Measurements from ENCODE around the gene CD300LF.

Gene CD300LF

DNA sequence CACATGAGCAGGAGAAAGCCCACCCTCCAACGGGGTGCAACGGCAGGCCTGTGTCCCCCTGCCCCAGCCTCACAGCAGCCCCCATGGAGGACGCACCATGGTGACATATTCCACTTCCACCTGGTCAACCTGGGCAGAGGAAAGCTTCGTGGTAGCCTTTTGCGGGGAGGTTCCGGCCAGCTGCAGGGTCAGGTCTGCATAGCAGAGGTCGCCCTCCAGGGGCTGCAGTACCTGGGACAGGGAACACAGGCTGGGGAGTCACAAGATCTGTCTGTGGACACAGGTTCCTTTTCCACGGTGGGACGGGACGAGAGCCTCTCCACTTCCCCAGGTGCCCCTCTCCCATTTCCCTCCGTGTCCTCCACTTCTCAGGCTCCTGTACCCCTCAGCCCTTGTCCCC, 17.1 kb downstream of the CD300LF start:
- H3K27me3 ChIP-seq (ENCODE audit: insufficient read depth, low read length), result no peaks in the 10 kb centered on the region
- no peak overlapping the region for H2BK120ac ChIP-seq (ENCODE audit: insufficient read depth, low read length, poor library complexity)
- H2AFZ ChIP-seq (ENCODE audit: insufficient read depth, low read length, poor library complexity), result no peak overlapping the region
- H3K36me3 ChIP-seq (ENCODE audit: control insufficient read depth in 1 of 2, insufficient read depth in 2 of 2, low read length in 2 of 2), result no peaks in the 10 kb centered on the region
- H2BK12ac ChIP-seq (ENCODE audit: low read length), result no peak overlapping the region
- WGBS (ENCODE audit: extremely low coverage, insufficient coverage, insufficient read length), result no CpG with 5 or more reads among the region's 11 CpGs
- no peak overlapping the region for H3K23ac ChIP-seq (ENCODE audit: low read length)
- no peak for DNase-seq
- H3K4me3 ChIP-seq (ENCODE audit: low read depth, low read length), result no peak overlapping the region
- H4K12ac ChIP-seq (ENCODE audit: low read depth, low read length), result no peak overlapping the region
- no peak overlapping the region for H3K27ac ChIP-seq (ENCODE audit: low read depth, low read length)
- no peak overlapping the region for H3K9ac ChIP-seq (ENCODE audit: low read length)
- H3K79me1 ChIP-seq (ENCODE audit: low read length), result no peaks in the 10 kb centered on the region
- no peak overlapping the region for H3K14ac ChIP-seq (ENCODE audit: low read length)
- peaks cover 2% of the 10 kb centered on the region for H3K9me3 ChIP-seq (ENCODE audit: insufficient read depth, low read depth, low read length)
- no peaks in the 10 kb centered on the region for H3K4me1 ChIP-seq (ENCODE audit: control insufficient read depth in 1 of 2, insufficient read depth in 2 of 2, low read length in 2 of 2)
- no peak overlapping the region for H4K8ac ChIP-seq (ENCODE audit: low read depth, low read length)
- H4K91ac ChIP-seq (ENCODE audit: low read depth, low read length), result no peak overlapping the region
- no peak overlapping the region for H3K4me2 ChIP-seq (ENCODE audit: low read length)
- no peaks in the 10 kb centered on the region for H3K79me2 ChIP-seq (ENCODE audit: control insufficient read depth, insufficient read depth, low read length, poor library complexity)
- no peak overlapping the region for H3K4ac ChIP-seq (ENCODE audit: low read depth, low read length)
- no peak overlapping the region for H3K18ac ChIP-seq (ENCODE audit: low read length)
- no peak overlapping the region for H2BK5ac ChIP-seq (ENCODE audit: low read depth, low read length, poor library complexity)
- H2AK5ac ChIP-seq (ENCODE audit: low read length), result no peak overlapping the region

DNA sequence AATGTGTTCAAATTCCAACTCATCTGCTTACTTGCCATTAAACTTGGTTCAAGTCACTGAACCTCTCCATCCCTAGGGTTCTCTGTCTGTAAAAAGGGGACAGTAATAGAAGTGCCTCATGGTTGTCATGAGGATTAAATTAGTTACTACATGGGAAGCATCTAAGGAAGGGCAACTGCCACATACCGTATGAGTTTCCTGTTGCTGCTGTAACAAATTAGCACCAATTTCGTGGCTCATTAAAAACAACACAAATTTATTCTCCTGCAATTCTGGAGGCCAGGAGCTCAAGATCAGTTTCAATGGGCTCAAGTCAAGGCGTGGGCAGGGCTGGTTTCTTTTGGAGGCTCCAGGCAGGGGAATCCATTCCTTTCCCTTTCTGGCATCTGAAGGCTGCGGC, 18.6 kb downstream of the CD300LF start:
- Histone ChIP-seq H2BK12ac (ENCODE audit: low read length) (no peak overlapping the region), H3K23ac (ENCODE audit: low read length) (no peak overlapping the region), H2BK5ac (ENCODE audit: low read depth, low read length, poor library complexity) (no peak overlapping the region), H3K9ac (ENCODE audit: low read length) (no peak overlapping the region), H3K79me2 (ENCODE audit: control insufficient read depth, insufficient read depth, low read length, poor library complexity) (no peaks in the 10 kb centered on the region), H3K27ac (ENCODE audit: low read depth, low read length) (no peak overlapping the region), H3K4ac (ENCODE audit: low read depth, low read length) (no peak overlapping the region), H2BK120ac (ENCODE audit: insufficient read depth, low read length, poor library complexity) (no peak overlapping the region), H4K91ac (ENCODE audit: low read depth, low read length) (no peak overlapping the region), H3K4me1 (ENCODE audit: control insufficient read depth in 1 of 2, insufficient read depth in 2 of 2, low read length in 2 of 2) (no peaks in the 10 kb centered on the region), H3K18ac (ENCODE audit: low read length) (no peak overlapping the region), H2AFZ (ENCODE audit: insufficient read depth, low read length, poor library complexity) (no peak overlapping the region), H3K27me3 (ENCODE audit: insufficient read depth, low read length) (no peaks in the 10 kb centered on the region), H2AK5ac (ENCODE audit: low read length) (no peak overlapping the region), H3K9me3 (ENCODE audit: insufficient read depth, low read depth, low read length) (peaks cover 2% of the 10 kb centered on the region), H4K8ac (ENCODE audit: low read depth, low read length) (no peak overlapping the region), H3K4me2 (ENCODE audit: low read length) (no peak overlapping the region), H4K12ac (ENCODE audit: low read depth, low read length) (no peak overlapping the region), H3K36me3 (ENCODE audit: control insufficient read depth in 1 of 2, insufficient read depth in 2 of 2, low read length in 2 of 2) (no peaks in the 10 kb centered on the region), H3K14ac (ENCODE audit: low read length) (no peak overlapping the region), H3K4me3 (ENCODE audit: low read depth, low read length) (no peak overlapping the region), H3K79me1 (ENCODE audit: low read length) (no peaks in the 10 kb centered on the region)
- WGBS (ENCODE audit: extremely low coverage, insufficient coverage, insufficient read length), result no CpG with 5 or more reads among the region's 4 CpGs
- DNase-seq, result no peak

DNA sequence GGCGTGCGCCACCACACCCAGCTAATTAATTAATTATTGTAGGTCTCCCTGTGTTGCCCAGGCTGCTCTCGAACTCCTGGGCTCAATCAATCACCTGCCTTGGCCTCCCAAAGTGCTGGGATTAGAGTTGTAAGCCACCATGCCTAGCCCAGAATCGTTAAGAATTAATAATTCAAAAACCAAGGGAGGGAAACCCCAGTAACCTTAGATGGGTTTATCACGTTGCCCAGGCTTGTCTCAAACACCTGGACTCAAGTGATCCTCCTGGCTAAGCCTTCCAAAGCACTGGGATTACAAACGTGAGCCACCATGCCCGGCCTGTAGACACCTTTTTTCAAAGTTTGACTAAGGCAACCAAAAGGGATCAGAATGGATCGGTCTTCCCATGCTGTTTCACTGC, 21.6 kb downstream of the CD300LF start:
- no CpG with 5 or more reads among the region's 8 CpGs for WGBS (ENCODE audit: extremely low coverage, insufficient coverage, insufficient read length)
- Histone ChIP-seq H3K4ac (ENCODE audit: low read depth, low read length) (no peak overlapping the region), H3K79me1 (ENCODE audit: low read length) (no peaks in the 10 kb centered on the region), H2BK120ac (ENCODE audit: insufficient read depth, low read length, poor library complexity) (no peak overlapping the region), H3K14ac (ENCODE audit: low read length) (no peak overlapping the region), H3K27ac (ENCODE audit: low read depth, low read length) (no peak overlapping the region), H3K9me3 (ENCODE audit: insufficient read depth, low read depth, low read length) (peaks cover 2% of the 10 kb centered on the region), H2BK12ac (ENCODE audit: low read length) (no peak overlapping the region), H4K91ac (ENCODE audit: low read depth, low read length) (no peak overlapping the region), H2AFZ (ENCODE audit: insufficient read depth, low read length, poor library complexity) (no peak overlapping the region), H3K23ac (ENCODE audit: low read length) (no peak overlapping the region), H3K36me3 (ENCODE audit: control insufficient read depth in 1 of 2, insufficient read depth in 2 of 2, low read length in 2 of 2) (no peaks in the 10 kb centered on the region), H3K9ac (ENCODE audit: low read length) (no peak overlapping the region), H3K79me2 (ENCODE audit: control insufficient read depth, insufficient read depth, low read length, poor library complexity) (no peaks in the 10 kb centered on the region), H3K18ac (ENCODE audit: low read length) (no peak overlapping the region), H3K4me1 (ENCODE audit: control insufficient read depth in 1 of 2, insufficient read depth in 2 of 2, low read length in 2 of 2) (no peaks in the 10 kb centered on the region), H3K4me2 (ENCODE audit: low read length) (no peak overlapping the region), H3K27me3 (ENCODE audit: insufficient read depth, low read length) (no peaks in the 10 kb centered on the region), H2BK5ac (ENCODE audit: low read depth, low read length, poor library complexity) (no peak overlapping the region), H4K12ac (ENCODE audit: low read depth, low read length) (no peak overlapping the region), H4K8ac (ENCODE audit: low read depth, low read length) (no peak overlapping the region), H2AK5ac (ENCODE audit: low read length) (no peak overlapping the region), H3K4me3 (ENCODE audit: low read depth, low read length) (no peak overlapping the region)
- DNase-seq, result no peak

DNA sequence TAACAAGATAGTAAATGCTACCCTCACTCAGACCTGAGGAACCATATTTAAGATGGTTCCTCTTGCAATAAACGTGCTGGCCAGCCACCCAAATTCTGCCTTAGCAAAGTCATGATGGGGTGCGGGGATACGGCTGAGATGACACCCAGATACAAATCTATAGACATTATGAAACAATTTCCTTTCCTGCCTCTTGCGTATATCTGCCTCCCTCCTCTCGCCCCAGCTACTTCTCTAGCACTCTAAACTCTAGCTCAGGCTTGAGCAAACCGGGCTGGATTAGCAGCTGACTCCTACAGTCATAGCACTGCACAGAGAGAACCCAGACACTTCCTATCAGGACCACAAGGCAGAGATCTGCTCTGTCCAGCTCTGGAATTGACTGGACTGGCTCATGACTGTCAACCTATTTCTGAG, 22.3 kb downstream of the CD300LF start:
- Histone ChIP-seq H3K36me3 (ENCODE audit: control insufficient read depth in 1 of 2, insufficient read depth in 2 of 2, low read length in 2 of 2) (no peaks in the 10 kb centered on the region), H2AFZ (ENCODE audit: insufficient read depth, low read length, poor library complexity) (no peak overlapping the region), H4K12ac (ENCODE audit: low read depth, low read length) (no peak overlapping the region), H3K27ac (ENCODE audit: low read depth, low read length) (no peak overlapping the region), H3K4me2 (ENCODE audit: low read length) (no peak overlapping the region), H3K9me3 (ENCODE audit: insufficient read depth, low read depth, low read length) (peaks cover 2% of the 10 kb centered on the region), H2BK120ac (ENCODE audit: insufficient read depth, low read length, poor library complexity) (no peak overlapping the region), H4K8ac (ENCODE audit: low read depth, low read length) (no peak overlapping the region), H3K27me3 (ENCODE audit: insufficient read depth, low read length) (no peaks in the 10 kb centered on the region), H3K9ac (ENCODE audit: low read length) (no peak overlapping the region), H2BK5ac (ENCODE audit: low read depth, low read length, poor library complexity) (no peak overlapping the region), H2AK5ac (ENCODE audit: low read length) (no peak overlapping the region), H2BK12ac (ENCODE audit: low read length) (no peak overlapping the region), H3K79me2 (ENCODE audit: control insufficient read depth, insufficient read depth, low read length, poor library complexity) (no peaks in the 10 kb centered on the region), H3K14ac (ENCODE audit: low read length) (no peak overlapping the region), H3K79me1 (ENCODE audit: low read length) (no peaks in the 10 kb centered on the region), H3K18ac (ENCODE audit: low read length) (no peak overlapping the region), H3K4me3 (ENCODE audit: low read depth, low read length) (no peak overlapping the region), H3K4me1 (ENCODE audit: control insufficient read depth in 1 of 2, insufficient read depth in 2 of 2, low read length in 2 of 2) (no peaks in the 10 kb centered on the region), H3K4ac (ENCODE audit: low read depth, low read length) (no peak overlapping the region), H4K91ac (ENCODE audit: low read depth, low read length) (no peak overlapping the region), H3K23ac (ENCODE audit: low read length) (no peak overlapping the region)
- peak; percentile 6 to 20 for DNase-seq
- no CpG with 5 or more reads among the region's 6 CpGs for WGBS (ENCODE audit: extremely low coverage, insufficient coverage, insufficient read length)

All from trophoblast cell (in vitro differentiated cells and primary cell).